Chondrocyte (in vitro differentiated cells): Measurements from ENCODE around the gene TTLL11. TPM values are rescaled to one million over a fixed set of nuclear protein-coding genes. Genes with fewer than 3 reads are reported as not detected.

Experiments used
- DNase-seq: peaks from one replicate; pipeline ENCODE4 v3.0.0; 2021; ENCODE audit warnings: mixed read lengths, low spot score
- H3K27ac Mint-ChIP-seq: one replicate; pipeline ENCODE4 v1.8.0; 2021; ENCODE audit warnings: mild to moderate bottlenecking, moderate library complexity, mixed read lengths; ENCODE audit not compliant: unreplicated experiment
- H3K27me3 Mint-ChIP-seq: 2 replicates; pipeline ENCODE4 v1.8.0; 2021; ENCODE audit warnings: low read depth, mixed read lengths
- H3K36me3 Mint-ChIP-seq: 2 replicates; pipeline ENCODE4 v1.8.0; 2021; ENCODE audit warnings: low read depth, mixed read lengths
- H3K4me1 Mint-ChIP-seq: 2 replicates; pipeline ENCODE4 v1.8.0; 2021; ENCODE audit warnings: low read depth, mild to moderate bottlenecking, mixed read lengths
- H3K4me3 Mint-ChIP-seq: one replicate; pipeline ENCODE4 v1.8.0; 2021; ENCODE audit warnings: mild to moderate bottlenecking, moderate library complexity, mixed read lengths; ENCODE audit not compliant: unreplicated experiment
- H3K9me3 Mint-ChIP-seq: 2 replicates; pipeline ENCODE4 v1.8.0; 2021; ENCODE audit warnings: low read depth, mixed read lengths
- total RNA-seq: library from RNA; stranded (reverse); gene quantifications from 3 replicates; pipeline ENCODE4 v1.2.1, GENCODE V29; 2021
- TF ChIP-seq, protein P1 (sequence below): fragments of 200-600 bp; sonication (generic); IDR thresholded peaks from 2 replicates; pipeline ENCODE4 v1.5.0; 2021; ENCODE audit warnings: antibody characterized with exemption, mild to moderate bottlenecking, moderate library complexity

Gene TTLL11
- total RNA-seq, 1 donor from 2014 or later = 9.1 TPM

DNA sequence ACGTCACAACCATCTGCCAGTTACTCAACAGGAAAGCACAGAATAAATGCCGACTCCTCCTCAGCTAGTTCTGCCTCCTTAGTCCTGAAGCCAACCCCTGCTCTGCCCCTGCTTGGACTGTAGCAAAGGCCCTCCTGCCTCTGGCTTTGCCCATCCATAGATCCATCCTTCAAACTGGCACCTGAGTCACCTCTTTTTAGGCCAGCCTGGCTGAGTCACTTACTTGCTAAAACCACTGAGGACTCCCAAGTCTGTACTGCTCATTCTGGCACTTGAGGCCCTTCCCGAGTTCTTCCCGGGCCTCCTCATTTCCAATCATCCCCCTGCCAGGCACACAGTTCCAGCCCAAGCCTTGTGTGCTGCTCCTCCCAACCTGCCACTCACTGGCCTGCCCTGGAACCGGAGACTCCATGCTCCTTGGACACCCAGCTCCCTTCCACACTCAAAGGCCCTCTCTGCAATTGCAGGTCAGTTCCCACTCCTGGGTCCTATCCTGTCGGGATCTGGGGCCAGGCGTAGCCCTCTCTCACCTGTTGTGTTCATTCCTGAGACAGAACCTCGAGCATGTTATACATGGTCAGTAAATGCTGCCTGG lies 221.6 kb downstream of the TTLL11 start:
- DNase-seq = no peak
- no peaks in the 10 kb centered on the region for H3K9me3 Mint-ChIP-seq

GRCh38 chr9:121870271-121870670 lies 222.8 kb downstream of the TTLL11 start:
- Mint-ChIP-seq H3K27ac (no peak overlapping the region), H3K27me3 (no peaks in the 10 kb centered on the region)

More for the DNA sequence above, 221.6 kb downstream of the TTLL11 start:
- no peak overlapping the region for H3K4me3 Mint-ChIP-seq
- TF ChIP-seq, protein P1, sequence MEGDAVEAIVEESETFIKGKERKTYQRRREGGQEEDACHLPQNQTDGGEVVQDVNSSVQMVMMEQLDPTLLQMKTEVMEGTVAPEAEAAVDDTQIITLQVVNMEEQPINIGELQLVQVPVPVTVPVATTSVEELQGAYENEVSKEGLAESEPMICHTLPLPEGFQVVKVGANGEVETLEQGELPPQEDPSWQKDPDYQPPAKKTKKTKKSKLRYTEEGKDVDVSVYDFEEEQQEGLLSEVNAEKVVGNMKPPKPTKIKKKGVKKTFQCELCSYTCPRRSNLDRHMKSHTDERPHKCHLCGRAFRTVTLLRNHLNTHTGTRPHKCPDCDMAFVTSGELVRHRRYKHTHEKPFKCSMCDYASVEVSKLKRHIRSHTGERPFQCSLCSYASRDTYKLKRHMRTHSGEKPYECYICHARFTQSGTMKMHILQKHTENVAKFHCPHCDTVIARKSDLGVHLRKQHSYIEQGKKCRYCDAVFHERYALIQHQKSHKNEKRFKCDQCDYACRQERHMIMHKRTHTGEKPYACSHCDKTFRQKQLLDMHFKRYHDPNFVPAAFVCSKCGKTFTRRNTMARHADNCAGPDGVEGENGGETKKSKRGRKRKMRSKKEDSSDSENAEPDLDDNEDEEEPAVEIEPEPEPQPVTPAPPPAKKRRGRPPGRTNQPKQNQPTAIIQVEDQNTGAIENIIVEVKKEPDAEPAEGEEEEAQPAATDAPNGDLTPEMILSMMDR = no peak
- no peaks in the 10 kb centered on the region for H3K27me3 Mint-ChIP-seq
- H3K36me3 Mint-ChIP-seq = peaks cover 9% of the 10 kb centered on the region
- peaks cover 5% of the 10 kb centered on the region for H3K4me1 Mint-ChIP-seq
- no peak overlapping the region for H3K27ac Mint-ChIP-seq

DNA sequence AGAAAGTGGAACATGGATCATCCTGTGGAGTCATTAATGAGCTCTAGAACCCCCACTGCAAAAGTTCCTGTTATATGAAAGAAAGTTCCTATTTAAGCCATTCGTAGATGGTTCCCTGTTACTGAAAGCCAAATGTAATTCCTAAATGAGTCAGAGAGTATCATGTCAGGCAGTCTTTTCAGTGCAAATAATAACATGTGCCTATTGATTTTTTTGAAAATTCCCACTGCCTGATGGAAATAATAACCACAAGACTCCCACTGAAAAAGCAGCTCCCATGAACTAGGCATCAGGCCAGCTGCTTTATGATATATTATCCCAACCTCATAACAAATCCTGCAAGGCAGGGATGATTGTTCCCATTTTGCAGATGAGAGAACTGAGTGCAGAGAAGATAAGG lies 224.5 kb downstream of the TTLL11 start:
- H3K27ac Mint-ChIP-seq = no peak overlapping the region
- peaks cover 9% of the 10 kb centered on the region for H3K36me3 Mint-ChIP-seq
- DNase-seq = no peak
- TF ChIP-seq, protein P1 = no peak
- H3K27me3 Mint-ChIP-seq = no peaks in the 10 kb centered on the region
- H3K4me1 Mint-ChIP-seq = peaks cover 6% of the 10 kb centered on the region
- no peak overlapping the region for H3K4me3 Mint-ChIP-seq
- H3K9me3 Mint-ChIP-seq = no peaks in the 10 kb centered on the region

More at GRCh38 chr9:121870271-121870670, 222.8 kb downstream of the TTLL11 start:
- no peaks in the 10 kb centered on the region for H3K9me3 Mint-ChIP-seq
- H3K4me1 Mint-ChIP-seq = no peaks in the 10 kb centered on the region
- peaks cover 9% of the 10 kb centered on the region for H3K36me3 Mint-ChIP-seq
- TF ChIP-seq, protein P1 = no peak
- DNase-seq = no peak
- no peak overlapping the region for H3K4me3 Mint-ChIP-seq

- H3K4me1 Mint-ChIP-seq = peaks cover 6% of the 10 kb centered on the region
- TF ChIP-seq, protein P1 = no peak
- H3K27me3 Mint-ChIP-seq = no peaks in the 10 kb centered on the region
- H3K27ac Mint-ChIP-seq = no peak overlapping the region
- peaks cover 11% of the 10 kb centered on the region for H3K36me3 Mint-ChIP-seq
- no peak overlapping the region for H3K4me3 Mint-ChIP-seq
- no peaks in the 10 kb centered on the region for H3K9me3 Mint-ChIP-seq
- DNase-seq = no peak
Measured at GRCh38 chr9:121866927-121867326, 226.2 kb downstream of the TTLL11 start.

DNA sequence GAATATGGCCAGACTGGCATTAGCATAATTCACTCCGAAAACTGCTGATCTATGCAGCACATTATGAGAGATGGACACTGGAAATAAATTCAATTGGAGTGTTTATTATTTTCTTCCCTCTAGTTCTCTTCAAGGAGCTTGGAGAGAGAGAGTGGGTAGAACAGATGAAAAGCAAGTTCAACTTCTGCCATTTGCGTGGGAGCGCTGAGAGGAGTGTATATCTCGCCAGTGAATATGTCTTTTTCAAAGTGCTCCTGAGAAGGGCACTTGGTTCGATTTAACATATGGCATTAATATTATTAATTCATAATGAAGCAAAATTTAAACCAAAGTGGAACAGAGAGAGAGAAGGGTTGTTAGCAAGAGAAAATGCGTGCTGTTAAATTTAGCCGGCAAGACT lies 227.2 kb downstream of the TTLL11 start:
- Mint-ChIP-seq H3K4me3 (no peak overlapping the region), H3K27me3 (no peaks in the 10 kb centered on the region), H3K36me3 (peaks cover 11% of the 10 kb centered on the region), H3K27ac (no peak overlapping the region), H3K4me1 (peaks cover 14% of the 10 kb centered on the region), H3K9me3 (no peaks in the 10 kb centered on the region)
- DNase-seq = no peak
- TF ChIP-seq, protein P1 = no peak
